Heart right ventricle (tissue), 16 donors: ENCODE results near the gene BIN1. TPM values are rescaled to one million over a fixed set of nuclear protein-coding genes. Genes with fewer than 3 reads are reported as not detected.

Experiments used
- ATAC-seq, 8 donors: fragments of 200-7000 bp; cut with Tn5 transposase; one replicate each; pipeline ENCODE4 v1.9.1; 2020; ENCODE audit warnings: mild to moderate bottlenecking in 8 of 8, moderate library complexity in 8 of 8, moderate number of reproducible peaks in 1 of 8
- DNase-seq, 2 donors: peaks; one replicate each; pipeline ENCODE4 v3.0.0-alpha.2; 2020
- H3K27ac ChIP-seq, 10 donors: fragments of 200-600 bp; sonication (generic) in 2 of 10; one replicate each; pipeline versions ENCODE4 v1.5.0 to v1.8.0; 2020 to 2022; ENCODE audit warnings: mild to moderate bottlenecking in 3 of 10
- H3K27me3 ChIP-seq, 7 donors: fragments of 200-600 bp; one replicate each; pipeline ENCODE4 v1.8.0; 2021 to 2022; ENCODE audit warnings: mild to moderate bottlenecking in 2 of 7
- H3K36me3 ChIP-seq, 9 donors: fragments of 200-600 bp; sonication (generic) in 1 of 9; one replicate each; pipeline versions ENCODE4 v1.5.0 to v1.8.0; 2020 to 2022; ENCODE audit warnings: mild to moderate bottlenecking in 2 of 9
- H3K4me1 ChIP-seq, 9 donors: fragments of 200-600 bp; sonication (generic) in 1 of 9; one replicate each; pipeline versions ENCODE4 v1.5.0 to v1.8.0; 2020 to 2022; ENCODE audit warnings: mild to moderate bottlenecking in 4 of 9
- H3K4me3 ChIP-seq, 10 donors: fragments of 200-600 bp; sonication (generic) in 2 of 10; one replicate each; pipeline versions ENCODE4 v1.5.0 to v1.8.0; 2020 to 2022; ENCODE audit warnings: mild to moderate bottlenecking in 7 of 10, moderate library complexity in 2 of 10
- H3K9me3 ChIP-seq, 11 donors: fragments of 200-600 bp in 10 of 11; sonication (generic) in 2 of 11; one replicate each; pipeline versions ENCODE4 v1.5.0 to v1.8.0; 2013 to 2022; ENCODE audit warnings: mild to moderate bottlenecking in 2 of 11, control low read depth in 1 of 11, moderate library complexity in 1 of 11
- CTCF ChIP-seq, 9 donors: fragments of 200-600 bp; sonication (generic) in 2 of 9; IDR thresholded peaks; one replicate each; pipeline versions ENCODE4 v1.5.0 to v1.8.0; 2021 to 2022; ENCODE audit warnings: antibody characterized with exemption in 9 of 9, mild to moderate bottlenecking in 5 of 9, moderate library complexity in 1 of 9
- WGBS, 2 donors: extraction: QIAGEN DNeasy Blood & Tissue Kit; methylation state at CpG; one replicate each; pipeline ENCODE4 v1.1.7; 2013; ENCODE audit warnings: inconsistent platforms in 1 of 2; 5-methylcytosine and 5-hydroxymethylcytosine counted together
- intact Hi-C, 10 donors: fragments of 100-400 bp; cut with DNase I; formaldehyde crosslinking; loops; one replicate each; pipeline versions ENCODE4 v1.11.1 to v1.14.2; 2022
- polyA plus RNA-seq, 2 donors: library from polyadenylated mRNA; stranded (reverse); fragments of 200-250 nt; gene quantifications; one replicate each; pipeline ENCODE4 v1.2.3, GENCODE V29; 2013
- total RNA-seq, 10 donors: library from RNA; stranded (reverse); fragmentation: NEBNext Ultra II Directional in 3 of 10; extraction: Animal tissue kit (Norgen Biotek cat#: 25700) in 3 of 10; gene quantifications; one replicate each; pipeline versions ENCODE4 v1.2.1 to v1.2.4, GENCODE V29; 2021 to 2023
- donor health status: Arrhythmogenic right ventricular cardiomyopathy.
- donor health status: ischemic (EF 13 %, LVEDD 7.1; RV severe dilation, severe dysfunction).
- donor health status: healthy with polysubstance abuse.
- donor health status: DM: no; HTN: yes; CAD: no.
- donor health status: DM: no; HTN: no; CAD: no.
- donor health status: ischemic (EF 25% LVEDD 6.9; RV normal size, moderate dysfunction).
- donor health status: ischemic (EF 25% LVEDD 5.7; RV mildly dilated, moderate dysfunction).
- donor health status: healthy.
- donor health status: DM: yes; HTN: yes; CAD: no.
- donor health status: Ischemic cardiomyopathy.
- donor health status: ischemic (EF 35%, LVEDD 5.7; RV mildly dilated, moderate dysfunction).
- donor health status: nonischemic (EF 11% LVEDD 7.7; RV severe dilation, severe dysfunction).
- donor health status: DM: yes; HTN: yes; CAD: no.
- donor health status: PGD.
- donor health status: ischemic (EF 29% LVEDD 5.4; RV normal size, mild dysfunction).
- donor health status: nonischemic (EF 23%, LVEDD 6.1; RV moderate dilation, normal function).

BIN1 gene
- total and polyA plus RNA-seq, 12 donors = 8.4 to 21.7 (median 16.0) TPM

- no peak overlapping the region for H3K27ac ChIP-seq
- no peak for DNase-seq
- H3K4me3 ChIP-seq = no peak overlapping the region
- ATAC-seq = no peak
- peaks cover 6 to 12% (median 8%) of the 10 kb centered on the region in 9 donors for H3K4me1 ChIP-seq
- H3K27me3 ChIP-seq = peaks cover 0 to 22% (median 17%) of the 10 kb centered on the region in 7 donors
- 67 to 71% methylated on average over 3 of the region's 3 CpGs for WGBS, 2 donors
- intact Hi-C loops = no loop called here
- peaks cover 0 to 10% (median 0%) of the 10 kb centered on the region in 11 donors for H3K9me3 ChIP-seq
- no peak for TF ChIP-seq CTCF (IDR thresholded peaks at IDR 0.05)
- no peaks in the 10 kb centered on the region for H3K36me3 ChIP-seq
Observed at GRCh38 chr2:127020536-127020935, 86.4 kb downstream of the BIN1 start.

GRCh38 chr2:127017548-127017947, 89.4 kb downstream of the BIN1 start:
- ATAC-seq (no peak), DNase-seq (no peak)
- Histone ChIP-seq H3K4me3 (no peak overlapping the region), H3K4me1 (peaks cover 0 to 3% (median 0%) of the 10 kb centered on the region in 9 donors), H3K36me3 (no peaks in the 10 kb centered on the region), H3K27ac (no peak overlapping the region), H3K9me3 (no peaks in the 10 kb centered on the region), H3K27me3 (peaks cover 0 to 36% (median 31%) of the 10 kb centered on the region in 7 donors)
- intact Hi-C loops = no loop called here
- 93 to 96% methylated on average over 5 of the region's 5 CpGs for WGBS, 2 donors
- no peak for TF ChIP-seq CTCF (IDR thresholded peaks at IDR 0.05)

GRCh38 chr2:127016329-127016728, 90.6 kb downstream of the BIN1 start:
- 93 to 94% methylated on average over 22 to 24 of the region's 24 CpGs for WGBS, 2 donors
- Histone ChIP-seq H3K36me3 (no peaks in the 10 kb centered on the region), H3K4me1 (peaks cover 0 to 3% (median 0%) of the 10 kb centered on the region in 9 donors), H3K27me3 (peaks cover 0 to 46% (median 34%) of the 10 kb centered on the region in 7 donors), H3K9me3 (no peaks in the 10 kb centered on the region), H3K27ac (no peak overlapping the region), H3K4me3 (no peak overlapping the region)
- intact Hi-C loops = no loop called here
- peak in 1 of 2 donors; percentile 12 for DNase-seq
- no peak for TF ChIP-seq CTCF (IDR thresholded peaks at IDR 0.05)
- ATAC-seq = peak in 1 of 8 donors; percentile 18

- H3K9me3 ChIP-seq = no peaks in the 10 kb centered on the region
- H3K4me3 ChIP-seq = no peak overlapping the region
- intact Hi-C loops = no loop called here
- peaks cover 0 to 3% (median 0%) of the 10 kb centered on the region in 9 donors for H3K4me1 ChIP-seq
- H3K27me3 ChIP-seq = peaks cover 0 to 47% (median 41%) of the 10 kb centered on the region in 7 donors
- no peak for ATAC-seq
- WGBS, 2 donors = 91 to 94% methylated on average over 8 of the region's 8 CpGs
- H3K36me3 ChIP-seq = no peaks in the 10 kb centered on the region
- no peak for TF ChIP-seq CTCF (IDR thresholded peaks at IDR 0.05)
- DNase-seq = no peak
- peak overlapping the region in 1 of 10 donors; percentile 31 for H3K27ac ChIP-seq
Observed at GRCh38 chr2:127015106-127015910, 91.6 kb downstream of the BIN1 start.
